Common myeloid progenitor, CD34-positive (primary cell): Measurements from ENCODE around the gene ATP1A1.
A peak's percentile ranks its signal among the peaks of the same experiment; 100 is the strongest.

ENCODE experiments used
- CTCF ChIA-PET: fragments of 350-600 bp; sonication (Branson Sonifier 250); formaldehyde crosslinking; loops from one replicate; lab custom pipeline; 2021; ENCODE audit warnings: antibody characterized with exemption; lab: Charles Lee
- POLR2A ChIA-PET: fragments of 350-600 bp; sonication (Branson Sonifier 250); formaldehyde crosslinking; loops from one replicate; lab custom pipeline; 2021; ENCODE audit warnings: antibody characterized with exemption; lab: Charles Lee
- DNase-seq, 3 donors: peaks; one replicate each; pipeline versions ENCODE4 v3.0.0 to v3.0.0-alpha.2; 2013
- H3K27ac ChIP-seq, 2 experiments: 1 replicate in 1 of 2; 2 replicates in 1 of 2; pipeline ENCODE4 v1.7.0; 2013; ENCODE audit warnings: inconsistent platforms in 2 of 2, low read length in 2 of 2, mild to moderate bottlenecking in 2 of 2, low read depth in 1 of 2, moderate library complexity in 1 of 2; ENCODE audit not compliant: severe bottlenecking in 2 of 2, insufficient read depth in 1 of 2, poor library complexity in 1 of 2
- H3K27me3 ChIP-seq, 5 experiments: replicated peaks in 2 of 5; 1 replicate in 3 of 5; 2 replicates in 2 of 5; pipeline versions ENCODE4 v1.6.1 to v1.7.0; 2013; ENCODE audit warnings: low read length in 4 of 5, mild to moderate bottlenecking in 2 of 5, moderate library complexity in 2 of 5, inconsistent platforms in 1 of 5; ENCODE audit not compliant: insufficient read depth in 5 of 5, control insufficient read depth in 4 of 5
- H3K36me3 ChIP-seq, 4 experiments: 1 replicate in 2 of 4; 2 replicates in 2 of 4; pipeline versions ENCODE4 v1.6.1 to v1.7.0; 2013; ENCODE audit warnings: low read length in 3 of 4, control low read depth in 1 of 4, mild to moderate bottlenecking in 1 of 4; ENCODE audit not compliant: control insufficient read depth in 4 of 4, insufficient read depth in 4 of 4
- H3K4me1 ChIP-seq, 4 experiments: 1 replicate in 3 of 4; 2 replicates in 1 of 4; pipeline versions ENCODE4 v1.6.1 to v1.7.1; 2013; ENCODE audit warnings: low read length in 3 of 4, mild to moderate bottlenecking in 3 of 4, control low read depth in 1 of 4, inconsistent platforms in 1 of 4, moderate library complexity in 1 of 4; ENCODE audit not compliant: control insufficient read depth in 4 of 4, insufficient read depth in 4 of 4; ENCODE audit errors: control extremely low read depth in 1 of 4
- H3K4me3 ChIP-seq, 7 experiments: 1 replicate in 4 of 7; 2 replicates in 3 of 7; pipeline versions ENCODE4 v1.5.1 to v1.7.0; 2013; ENCODE audit warnings: mild to moderate bottlenecking in 7 of 7, low read length in 6 of 7, moderate library complexity in 6 of 7, inconsistent platforms in 2 of 7, low read depth in 2 of 7, control low read depth in 1 of 7; ENCODE audit not compliant: insufficient read depth in 4 of 7, control insufficient read depth in 1 of 7; ENCODE audit errors: extremely low read depth in 1 of 7
- H3K9me3 ChIP-seq, 5 experiments: 1 replicate in 4 of 5; 2 replicates in 1 of 5; pipeline versions ENCODE4 v1.6.1 to v1.7.1; 2013; ENCODE audit warnings: low read length in 4 of 5, mild to moderate bottlenecking in 2 of 5, inconsistent platforms in 1 of 5, low read depth in 1 of 5, moderate library complexity in 1 of 5; ENCODE audit not compliant: control insufficient read depth in 4 of 5, insufficient read depth in 2 of 5; ENCODE audit errors: control extremely low read depth in 1 of 5
- WGBS: methylation state at CpG from one replicate; pipeline ENCODE4 v1.1.5; 2013; ENCODE audit not compliant: insufficient coverage; 5-methylcytosine and 5-hydroxymethylcytosine counted together

Gene ATP1A1

GRCh38 chr1:116353155-116353554, 19.9 kb upstream of the ATP1A1 start:
- Histone ChIP-seq H3K36me3 (no peaks in the 10 kb centered on the region), H3K27me3 (no peaks in the 10 kb centered on the region), H3K27ac (no peak overlapping the region), H3K4me3 (no peak overlapping the region), H3K4me1 (no peaks in the 10 kb centered on the region), H3K9me3 (no peaks in the 10 kb centered on the region)
- POLR2A ChIA-PET: no interaction called here
- WGBS: no CpG with 5 or more reads among the region's 8 CpGs
- DNase-seq: no peak
- CTCF ChIA-PET: no interaction called here

GRCh38 chr1:116356067-116356466, 17.0 kb upstream of the ATP1A1 start:
- CTCF ChIA-PET: no interaction called here
- Histone ChIP-seq H3K9me3 (peaks cover 0 to 2% (median 0%) of the 10 kb centered on the region in 5 experiments), H3K4me3 (no peak overlapping the region), H3K4me1 (no peaks in the 10 kb centered on the region), H3K27ac (no peak overlapping the region), H3K36me3 (no peaks in the 10 kb centered on the region), H3K27me3 (no peaks in the 10 kb centered on the region)
- POLR2A ChIA-PET: no interaction called here
- DNase-seq: no peak
- WGBS: 100% methylated on average over 1 of the region's 4 CpGs

GRCh38 chr1:116356673-116357072, 16.4 kb upstream of the ATP1A1 start:
- no peaks in the 10 kb centered on the region for H3K4me1 ChIP-seq

GRCh38 chr1:116357487-116357886, 15.6 kb upstream of the ATP1A1 start:
- Histone ChIP-seq H3K27ac (no peak overlapping the region), H3K4me3 (no peak overlapping the region), H3K4me1 (no peaks in the 10 kb centered on the region), H3K27me3 (no peaks in the 10 kb centered on the region), H3K9me3 (peaks cover 0 to 2% (median 0%) of the 10 kb centered on the region in 5 experiments), H3K36me3 (no peaks in the 10 kb centered on the region)
- ChIA-PET CTCF (no interaction called here), POLR2A (no interaction called here)
- WGBS: 100% methylated on average over 1 of the region's 1 CpG
- no peak for DNase-seq

More at GRCh38 chr1:116356673-116357072, 16.4 kb upstream of the ATP1A1 start:
- 100% methylated on average over 1 of the region's 2 CpGs for WGBS
- CTCF ChIA-PET: no interaction called here
- H3K27ac ChIP-seq: no peak overlapping the region
- no peak overlapping the region for H3K4me3 ChIP-seq
- no peaks in the 10 kb centered on the region for H3K27me3 ChIP-seq
- H3K36me3 ChIP-seq: no peaks in the 10 kb centered on the region
- POLR2A ChIA-PET: no interaction called here
- H3K9me3 ChIP-seq: peaks cover 0 to 2% (median 0%) of the 10 kb centered on the region in 5 experiments
- no peak for DNase-seq

- Histone ChIP-seq H3K27ac (no peak overlapping the region), H3K9me3 (peaks cover 0 to 2% (median 0%) of the 10 kb centered on the region in 5 experiments), H3K36me3 (no peaks in the 10 kb centered on the region), H3K4me3 (no peak overlapping the region), H3K4me1 (no peaks in the 10 kb centered on the region), H3K27me3 (no peaks in the 10 kb centered on the region)
- CTCF ChIA-PET: interaction anchor here (1.0 to 1.7 kb wide), 2 partner anchors 17 to 220 kb away, joined by 3 to 5 read pairs; no protein-coding TSS in a partner anchor
- POLR2A ChIA-PET: interaction anchor here (0.7 kb wide), 1 partner anchor 84 kb away, joined by 3 read pairs; no protein-coding TSS in a partner anchor
- peak in 2 of 3 donors; percentile 35 to 47 for DNase-seq
- no CpG with 5 or more reads among the region's 2 CpGs for WGBS
Measured at GRCh38 chr1:116359060-116359830, 13.8 kb upstream of the ATP1A1 start.

- POLR2A ChIA-PET: interaction anchor here (0.7 kb wide), 1 partner anchor 83 kb away, joined by 3 read pairs; no protein-coding TSS in a partner anchor
- CTCF ChIA-PET: interaction anchor here (1.0 to 1.7 kb wide), 2 partner anchors 16 to 221 kb away, joined by 3 to 5 read pairs; no protein-coding TSS in a partner anchor
- no peak overlapping the region for H3K27ac ChIP-seq
- no peaks in the 10 kb centered on the region for H3K27me3 ChIP-seq
- DNase-seq: no peak
- WGBS: 100% methylated on average over 1 of the region's 1 CpG
- H3K4me3 ChIP-seq: no peak overlapping the region
- no peaks in the 10 kb centered on the region for H3K4me1 ChIP-seq
- peaks cover 0 to 2% (median 0%) of the 10 kb centered on the region in 5 experiments for H3K9me3 ChIP-seq
- no peaks in the 10 kb centered on the region for H3K36me3 ChIP-seq
Measured at GRCh38 chr1:116359871-116360270, 13.2 kb upstream of the ATP1A1 start.
